Trophoblast cell (in vitro differentiated cells and primary cell): ENCODE data around the gene KCTD12.

ENCODE experiments used
- DNase-seq, 2 donors: peaks; one replicate each; pipeline ENCODE4 v3.0.0-alpha.2; 2016
- H2AFZ ChIP-seq: 2 replicates; pipeline ENCODE4 v1.6.1; 2013; ENCODE audit warnings: low read length, moderate library complexity, mild to moderate bottlenecking; ENCODE audit not compliant: insufficient read depth, poor library complexity
- H2AK5ac ChIP-seq: 2 replicates; pipeline ENCODE4 v1.6.1; 2013; ENCODE audit warnings: mild to moderate bottlenecking, low read length
- H2BK120ac ChIP-seq: 2 replicates; pipeline ENCODE4 v1.6.1; 2013; ENCODE audit warnings: low read length, mild to moderate bottlenecking, moderate library complexity; ENCODE audit not compliant: insufficient read depth, poor library complexity
- H2BK12ac ChIP-seq: 2 replicates; pipeline ENCODE4 v1.6.1; 2013; ENCODE audit warnings: mild to moderate bottlenecking, low read length, moderate library complexity
- H2BK5ac ChIP-seq: 2 replicates; pipeline ENCODE4 v1.6.1; 2013; ENCODE audit warnings: low read length, low read depth, moderate library complexity, mild to moderate bottlenecking; ENCODE audit not compliant: poor library complexity
- H3K14ac ChIP-seq: 2 replicates; pipeline ENCODE4 v1.6.1; 2013; ENCODE audit warnings: mild to moderate bottlenecking, low read length
- H3K18ac ChIP-seq: 2 replicates; pipeline ENCODE4 v1.6.1; 2013; ENCODE audit warnings: mild to moderate bottlenecking, low read length
- H3K23ac ChIP-seq: 2 replicates; pipeline ENCODE4 v1.6.1; 2013; ENCODE audit warnings: low read length
- H3K27ac ChIP-seq: 2 replicates; pipeline ENCODE4 v1.5.1; 2013; ENCODE audit warnings: low read depth, mild to moderate bottlenecking, inconsistent platforms, low read length, moderate library complexity
- H3K27me3 ChIP-seq: 2 replicates; pipeline ENCODE4 v1.6.1; 2013; ENCODE audit warnings: inconsistent platforms, mild to moderate bottlenecking, low read length, moderate library complexity; ENCODE audit not compliant: insufficient read depth
- H3K36me3 ChIP-seq, 2 experiments: 1 replicate in 1 of 2; 2 replicates in 1 of 2; pipeline ENCODE4 v1.6.1; 2013; ENCODE audit warnings: low read length in 2 of 2, mild to moderate bottlenecking in 2 of 2, moderate library complexity in 1 of 2; ENCODE audit not compliant: insufficient read depth in 2 of 2, control insufficient read depth in 1 of 2
- H3K4ac ChIP-seq: 2 replicates; pipeline ENCODE4 v1.6.1; 2013; ENCODE audit warnings: low read depth, mild to moderate bottlenecking, low read length, moderate library complexity
- H3K4me1 ChIP-seq, 2 experiments: 1 replicate in 1 of 2; 2 replicates in 1 of 2; pipeline ENCODE4 v1.6.1; 2013; ENCODE audit warnings: low read length in 2 of 2, mild to moderate bottlenecking in 2 of 2, moderate library complexity in 1 of 2; ENCODE audit not compliant: insufficient read depth in 2 of 2, control insufficient read depth in 1 of 2
- H3K4me2 ChIP-seq: 2 replicates; pipeline ENCODE4 v1.6.1; 2013; ENCODE audit warnings: inconsistent platforms, mild to moderate bottlenecking, low read length, moderate library complexity
- H3K4me3 ChIP-seq: 2 replicates; pipeline ENCODE4 v1.5.1; 2013; ENCODE audit warnings: mild to moderate bottlenecking, low read depth, low read length, inconsistent platforms
- H3K79me1 ChIP-seq: one replicate; pipeline ENCODE4 v1.6.1; 2013; ENCODE audit warnings: low read length
- H3K79me2 ChIP-seq: 2 replicates; pipeline ENCODE4 v1.6.1; 2013; ENCODE audit warnings: low read length, mild to moderate bottlenecking; ENCODE audit not compliant: control insufficient read depth, insufficient read depth, poor library complexity
- H3K9ac ChIP-seq: 2 replicates; pipeline ENCODE4 v1.6.1; 2013; ENCODE audit warnings: mild to moderate bottlenecking, low read length
- H3K9me3 ChIP-seq: 2 replicates; pipeline ENCODE4 v1.6.1; 2013; ENCODE audit warnings: low read depth, mild to moderate bottlenecking, control low read depth, inconsistent platforms, low read length; ENCODE audit not compliant: insufficient read depth
- H4K12ac ChIP-seq: 2 replicates; pipeline ENCODE4 v1.6.1; 2013; ENCODE audit warnings: low read depth, mild to moderate bottlenecking, low read length, moderate library complexity
- H4K8ac ChIP-seq: 2 replicates; pipeline ENCODE4 v1.6.1; 2013; ENCODE audit warnings: low read depth, mild to moderate bottlenecking, low read length, moderate library complexity
- H4K91ac ChIP-seq: one replicate; pipeline ENCODE4 v1.6.1; 2013; ENCODE audit warnings: low read depth, mild to moderate bottlenecking, low read length, moderate library complexity
- WGBS: extraction: QIAGEN DNeasy Blood & Tissue Kit; methylation state at CpG from one replicate; pipeline ENCODE4 v1.1.7; 2013; ENCODE audit warnings: missing lambda C conversion rate; ENCODE audit not compliant: insufficient read length, insufficient coverage; ENCODE audit errors: extremely low coverage; 5-methylcytosine and 5-hydroxymethylcytosine counted together

Gene KCTD12

GRCh38 chr13:76851961-76852360 is 34.2 kb downstream of the KCTD12 start:
- Histone ChIP-seq H2BK120ac (no peak overlapping the region), H2AFZ (no peak overlapping the region), H4K91ac (no peak overlapping the region), H3K27ac (no peak overlapping the region), H3K79me2 (no peaks in the 10 kb centered on the region), H2AK5ac (no peak overlapping the region), H3K18ac (no peak overlapping the region), H3K27me3 (no peaks in the 10 kb centered on the region), H3K79me1 (peaks cover 3% of the 10 kb centered on the region), H3K4me3 (no peak overlapping the region), H3K4ac (no peak overlapping the region), H3K36me3 (no peaks in the 10 kb centered on the region), H3K9me3 (no peaks in the 10 kb centered on the region), H2BK12ac (no peak overlapping the region), H4K8ac (no peak overlapping the region), H2BK5ac (no peak overlapping the region), H3K23ac (no peak overlapping the region), H3K4me1 (peaks cover 2 to 10% of the 10 kb centered on the region in 2 experiments), H3K14ac (no peak overlapping the region), H3K9ac (no peak overlapping the region), H3K4me2 (no peak overlapping the region), H4K12ac (no peak overlapping the region)
- no peak for DNase-seq
- no CpG with 5 or more reads among the region's 4 CpGs for WGBS

- Histone ChIP-seq H4K91ac (no peak overlapping the region), H3K9ac (no peak overlapping the region), H3K4me2 (no peak overlapping the region), H3K27ac (no peak overlapping the region), H3K27me3 (no peaks in the 10 kb centered on the region), H2AFZ (no peak overlapping the region), H3K79me2 (no peaks in the 10 kb centered on the region), H2BK12ac (no peak overlapping the region), H4K8ac (no peak overlapping the region), H3K14ac (no peak overlapping the region), H3K4ac (no peak overlapping the region), H2BK5ac (no peak overlapping the region), H4K12ac (no peak overlapping the region), H3K4me3 (no peak overlapping the region), H3K36me3 (no peaks in the 10 kb centered on the region), H2AK5ac (no peak overlapping the region), H3K4me1 (peaks cover 2 to 10% of the 10 kb centered on the region in 2 experiments), H3K23ac (no peak overlapping the region), H3K9me3 (no peaks in the 10 kb centered on the region), H2BK120ac (no peak overlapping the region), H3K79me1 (peaks cover 3% of the 10 kb centered on the region), H3K18ac (no peak overlapping the region)
- WGBS: no CpG with 5 or more reads among the region's 6 CpGs
- DNase-seq: no peak
These were observed 36.7 kb downstream of the KCTD12 start for GRCh38 chr13:76849493-76849892.

DNA sequence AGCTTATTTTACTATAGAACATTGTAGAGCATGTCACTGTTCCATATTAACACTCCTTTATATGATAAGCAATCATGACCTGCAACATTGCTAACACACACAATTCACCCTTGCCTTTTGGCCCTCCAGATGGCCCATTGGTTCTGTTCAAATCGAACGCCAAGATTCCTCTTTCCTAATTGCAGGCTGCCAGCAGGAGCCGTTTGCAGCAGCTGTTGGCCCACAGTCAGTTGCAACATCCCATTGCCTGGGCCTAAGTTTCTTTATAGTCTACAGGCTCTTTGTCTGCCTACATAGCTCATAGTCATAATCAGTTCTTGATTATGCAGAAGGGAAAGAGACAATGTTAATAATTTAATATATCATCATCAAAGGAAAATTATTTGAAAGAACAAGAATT is 37.6 kb downstream of the KCTD12 start:
- no peak overlapping the region for H3K14ac ChIP-seq
- H3K9ac ChIP-seq: no peak overlapping the region
- H3K4ac ChIP-seq: no peak overlapping the region
- no peak overlapping the region for H3K4me2 ChIP-seq
- no peak overlapping the region for H4K12ac ChIP-seq
- DNase-seq: peak; percentile 30 to 45
- H3K27me3 ChIP-seq: no peaks in the 10 kb centered on the region
- no peak overlapping the region for H4K91ac ChIP-seq
- no peak overlapping the region for H4K8ac ChIP-seq
- H3K4me1 ChIP-seq: peaks cover 2 to 8% of the 10 kb centered on the region in 2 experiments
- H3K79me2 ChIP-seq: no peaks in the 10 kb centered on the region
- no CpG with 5 or more reads among the region's 3 CpGs for WGBS
- H2BK120ac ChIP-seq: no peak overlapping the region
- H2BK12ac ChIP-seq: no peak overlapping the region
- H3K9me3 ChIP-seq: no peaks in the 10 kb centered on the region
- no peaks in the 10 kb centered on the region for H3K36me3 ChIP-seq
- H3K79me1 ChIP-seq: peaks cover 1% of the 10 kb centered on the region
- no peak overlapping the region for H2BK5ac ChIP-seq
- H3K18ac ChIP-seq: no peak overlapping the region
- H3K27ac ChIP-seq: no peak overlapping the region
- H3K4me3 ChIP-seq: no peak overlapping the region
- no peak overlapping the region for H2AFZ ChIP-seq
- H2AK5ac ChIP-seq: no peak overlapping the region
- no peak overlapping the region for H3K23ac ChIP-seq

GRCh38 chr13:76846363-76846762 is 39.8 kb downstream of the KCTD12 start:
- H3K79me2 ChIP-seq: no peaks in the 10 kb centered on the region
- no peaks in the 10 kb centered on the region for H3K79me1 ChIP-seq
- no peak overlapping the region for H3K4me2 ChIP-seq
- no peak for DNase-seq
- no peak overlapping the region for H2AFZ ChIP-seq
- no peak overlapping the region for H3K4ac ChIP-seq
- no peak overlapping the region for H3K14ac ChIP-seq
- no peak overlapping the region for H2BK12ac ChIP-seq
- H3K9me3 ChIP-seq: no peaks in the 10 kb centered on the region
- H4K8ac ChIP-seq: no peak overlapping the region
- no peak overlapping the region for H4K91ac ChIP-seq
- no peak overlapping the region for H3K9ac ChIP-seq
- no peaks in the 10 kb centered on the region for H3K36me3 ChIP-seq
- no CpG with 5 or more reads among the region's 4 CpGs for WGBS
- H4K12ac ChIP-seq: no peak overlapping the region
- no peaks in the 10 kb centered on the region for H3K4me1 ChIP-seq
- no peak overlapping the region for H3K27ac ChIP-seq
- H3K27me3 ChIP-seq: no peaks in the 10 kb centered on the region
- no peak overlapping the region for H2AK5ac ChIP-seq
- no peak overlapping the region for H3K4me3 ChIP-seq
- no peak overlapping the region for H3K23ac ChIP-seq
- H2BK5ac ChIP-seq: no peak overlapping the region
- H3K18ac ChIP-seq: no peak overlapping the region
- no peak overlapping the region for H2BK120ac ChIP-seq
